GM18951 (cell line): Measurements from ENCODE around the gene UBE2G2.

Experiments
- POLR2A ChIP-seq: IDR thresholded peaks from 4 replicates; pipeline ENCODE4 v1.6.1; 2011; ENCODE audit warnings: mild to moderate bottlenecking; ENCODE audit not compliant: insufficient read length, insufficient read depth; ENCODE audit errors: extremely low read depth
- in situ Hi-C: fragments of 300-500 bp; cut with MboI; formaldehyde crosslinking; loops from one replicate; pipeline ENCODE4 v1.12.0; 2022; ENCODE audit warnings: low sequenced_read_pairs, mixed read lengths, inconsistent platforms; ENCODE audit not compliant: unreplicated experiment

UBE2G2 gene

GRCh38 chr21:44815852-44816628, 14.4 kb upstream of the UBE2G2 start:
- no peak for TF ChIP-seq POLR2A
- in situ Hi-C loops: no loop called here

DNA sequence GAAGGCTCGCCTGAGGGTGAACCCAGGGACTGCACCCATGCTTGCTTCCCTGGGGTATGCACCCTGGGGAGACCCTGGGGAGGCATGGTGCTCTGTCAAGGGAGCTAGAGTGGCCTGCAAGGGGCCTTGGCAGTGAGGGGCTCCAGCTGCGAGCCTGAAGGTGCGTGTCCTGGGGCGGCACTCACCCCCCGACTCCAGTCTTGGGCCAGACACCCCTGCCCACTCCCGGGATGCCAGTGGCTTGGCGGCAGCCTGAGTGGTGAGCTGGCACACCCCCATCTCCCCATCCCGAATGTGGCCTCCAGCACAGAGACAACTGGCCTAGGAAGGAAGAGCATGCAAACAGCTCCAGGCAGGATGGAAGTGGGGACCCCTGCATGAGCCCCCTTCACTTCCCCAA, 13.6 kb upstream of the UBE2G2 start:
- in situ Hi-C loops: no loop called here
- TF ChIP-seq POLR2A: no peak

GRCh38 chr21:44814498-44815023, 12.9 kb upstream of the UBE2G2 start:
- in situ Hi-C loops: no loop called here
- no peak for TF ChIP-seq POLR2A

GRCh38 chr21:44813727-44814126, 12.1 kb upstream of the UBE2G2 start:
- in situ Hi-C loops: no loop called here

GRCh38 chr21:44813149-44813548, 11.5 kb upstream of the UBE2G2 start:
- in situ Hi-C loops: no loop called here
- TF ChIP-seq POLR2A: no peak

More at GRCh38 chr21:44813727-44814126, 12.1 kb upstream of the UBE2G2 start:
- TF ChIP-seq POLR2A: no peak

DNA sequence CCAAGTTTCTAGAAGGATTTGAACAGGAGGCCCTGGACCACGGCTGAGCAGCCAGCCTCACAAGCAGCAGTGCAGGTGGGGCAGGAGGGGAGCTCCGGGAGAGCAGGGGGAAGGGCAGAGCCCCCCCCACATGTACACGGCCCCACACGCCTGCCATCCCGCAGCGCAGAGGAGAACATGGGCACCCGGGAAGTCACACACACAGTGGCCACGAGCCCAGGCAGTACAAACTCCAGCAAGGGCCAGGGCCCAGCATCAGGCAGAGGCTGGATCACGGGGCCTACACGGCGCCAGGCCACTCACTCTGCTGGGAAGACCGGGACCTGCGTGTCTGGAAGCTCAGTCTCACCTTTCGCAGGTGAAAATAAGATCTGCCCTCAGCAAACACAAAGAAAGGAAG, 11.0 kb upstream of the UBE2G2 start:
- TF ChIP-seq POLR2A: no peak
- in situ Hi-C loops: no loop called here

DNA sequence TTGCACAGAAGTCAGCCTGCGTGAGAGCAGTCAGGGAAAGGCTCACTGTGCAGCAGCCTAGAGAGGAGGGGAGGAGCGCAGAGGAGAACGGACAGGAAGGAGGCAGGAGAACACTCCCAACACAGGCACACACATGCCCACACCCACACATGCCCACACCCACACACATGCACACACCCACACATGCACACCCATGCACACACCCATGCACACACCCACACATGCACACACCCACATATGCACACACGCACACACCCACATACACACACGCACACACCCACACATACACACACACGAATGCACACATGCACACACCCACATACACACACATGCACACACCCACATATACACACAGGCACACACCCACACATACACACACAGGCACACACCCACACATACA, 9.2 kb upstream of the UBE2G2 start:
- TF ChIP-seq POLR2A: no peak
- in situ Hi-C loops: no loop called here

- no peak for TF ChIP-seq POLR2A
- in situ Hi-C loops: no loop called here
These were observed 4.2 kb upstream of the UBE2G2 start for GRCh38 chr21:44805859-44806258.

DNA sequence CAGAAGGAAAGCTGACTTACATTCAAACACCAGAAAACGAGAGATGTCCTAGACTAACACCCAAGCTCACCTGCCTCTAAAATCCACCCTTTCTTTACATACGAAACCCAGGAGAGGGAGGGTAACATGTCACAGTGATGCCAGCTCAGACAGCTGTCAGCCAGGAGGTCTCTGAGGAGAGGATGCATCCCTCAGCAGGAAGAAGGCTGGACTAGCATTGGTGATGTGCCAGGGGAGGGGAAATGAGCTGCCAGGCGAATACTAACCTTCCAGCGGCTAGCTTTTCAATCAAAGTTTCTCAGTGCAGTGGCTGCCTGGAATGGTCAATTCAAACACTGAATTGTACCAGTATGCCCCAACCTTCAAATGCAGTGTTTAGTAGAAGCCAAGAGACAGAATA, 3.6 kb upstream of the UBE2G2 start:
- in situ Hi-C loops: no loop called here
- no peak for TF ChIP-seq POLR2A

DNA sequence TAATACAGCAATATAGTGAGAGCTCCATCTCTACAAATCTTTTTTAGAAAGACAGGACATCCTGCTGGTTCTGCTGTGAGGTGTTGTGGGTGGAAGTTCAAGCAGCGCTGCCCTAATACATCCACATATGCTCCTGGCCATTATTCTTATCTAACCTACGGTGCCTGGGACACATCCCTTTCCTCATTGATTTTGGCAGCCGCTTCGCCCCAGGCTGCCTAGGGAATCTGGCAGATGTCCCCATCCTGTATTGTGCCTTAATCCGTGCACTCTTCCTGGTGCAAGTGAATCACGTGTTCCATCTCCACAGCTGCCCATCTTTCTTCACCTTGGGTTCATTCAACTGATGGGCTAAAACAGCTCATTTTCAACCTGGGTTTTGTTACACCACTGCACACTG, 3.1 kb upstream of the UBE2G2 start:
- no peak for TF ChIP-seq POLR2A
- in situ Hi-C loops: no loop called here

DNA sequence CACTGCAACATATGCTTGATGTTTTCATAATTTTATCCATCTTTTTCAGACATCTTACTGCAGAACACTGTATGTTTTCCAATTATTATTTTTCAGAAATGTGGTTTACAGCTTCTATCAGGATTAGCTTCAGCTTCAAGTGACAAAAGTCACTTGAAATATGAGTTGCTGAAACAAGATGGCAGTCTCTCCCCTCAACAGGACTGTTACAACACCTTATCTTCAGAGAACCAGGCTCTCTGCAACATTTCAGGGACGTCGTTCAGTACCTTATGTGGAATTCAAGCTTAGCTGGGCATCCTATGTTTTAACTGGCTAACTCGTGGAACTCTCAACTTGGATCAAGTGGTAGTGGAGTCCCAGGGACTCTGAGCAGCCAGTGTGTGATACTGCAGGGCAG, 2.0 kb upstream of the UBE2G2 start:
- in situ Hi-C loops: no loop called here
- TF ChIP-seq POLR2A: no peak

DNA sequence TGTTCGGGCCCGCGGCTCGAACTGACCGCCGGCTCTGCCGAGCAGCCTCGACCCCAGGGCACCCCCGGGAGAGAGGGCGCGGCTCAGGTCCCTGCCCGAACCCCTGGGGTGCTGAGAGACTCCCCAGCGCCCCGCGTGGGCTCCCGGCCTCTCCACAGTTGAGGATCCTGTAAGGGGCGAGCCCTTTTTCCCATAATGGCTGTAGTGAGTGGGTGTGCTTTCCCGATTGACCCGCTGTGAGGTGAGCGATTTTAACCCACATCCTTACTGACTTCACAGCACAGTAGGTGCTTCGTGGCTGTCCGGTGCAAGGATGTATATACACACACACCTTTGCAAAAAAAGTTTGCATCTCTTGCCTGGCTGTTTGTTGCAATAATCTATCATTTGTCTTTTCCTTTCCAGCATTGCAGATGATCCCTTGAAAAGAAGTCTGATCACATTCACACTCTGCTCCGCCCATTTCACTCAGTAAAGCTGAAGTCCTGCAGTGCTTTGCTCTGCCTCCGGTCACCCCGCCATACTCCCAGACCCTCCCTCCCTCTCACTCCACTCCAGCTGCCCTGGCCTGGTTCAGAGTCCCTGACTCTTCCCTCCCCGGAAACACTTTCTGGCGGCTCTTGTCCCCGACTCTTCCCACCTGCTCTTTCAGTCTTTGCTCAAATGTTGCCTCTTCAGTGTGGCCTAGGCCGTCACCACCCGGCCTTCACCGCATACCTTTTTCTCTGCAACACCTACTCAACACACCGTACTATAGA, 955 bp upstream of the UBE2G2 start:
- TF ChIP-seq POLR2A: no peak
- in situ Hi-C loops: no loop called here

- in situ Hi-C loops: no loop called here
- no peak for TF ChIP-seq POLR2A
These were observed 601 bp downstream of the UBE2G2 start for GRCh38 chr21:44800971-44801467.

DNA sequence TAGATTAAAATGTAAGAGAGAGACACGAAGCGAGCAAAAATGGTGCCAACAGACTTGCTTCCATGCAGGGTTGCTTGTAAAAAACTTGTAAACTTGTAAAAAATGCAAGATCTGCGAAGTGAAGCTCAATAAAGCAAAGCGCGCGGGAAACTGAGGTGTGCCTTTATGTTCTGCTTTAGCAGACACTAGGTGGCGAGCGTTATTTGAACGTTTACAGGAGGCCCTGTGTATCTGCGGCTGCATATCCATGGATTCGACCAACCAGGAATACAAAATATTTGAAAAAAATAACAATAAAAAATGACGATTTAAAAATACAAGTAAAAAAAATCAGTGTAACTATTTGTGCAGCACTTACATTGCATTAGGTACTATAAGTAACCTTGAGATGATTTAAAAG, 1.5 kb downstream of the UBE2G2 start:
- no peak for TF ChIP-seq POLR2A
- in situ Hi-C loops: no loop called here

DNA sequence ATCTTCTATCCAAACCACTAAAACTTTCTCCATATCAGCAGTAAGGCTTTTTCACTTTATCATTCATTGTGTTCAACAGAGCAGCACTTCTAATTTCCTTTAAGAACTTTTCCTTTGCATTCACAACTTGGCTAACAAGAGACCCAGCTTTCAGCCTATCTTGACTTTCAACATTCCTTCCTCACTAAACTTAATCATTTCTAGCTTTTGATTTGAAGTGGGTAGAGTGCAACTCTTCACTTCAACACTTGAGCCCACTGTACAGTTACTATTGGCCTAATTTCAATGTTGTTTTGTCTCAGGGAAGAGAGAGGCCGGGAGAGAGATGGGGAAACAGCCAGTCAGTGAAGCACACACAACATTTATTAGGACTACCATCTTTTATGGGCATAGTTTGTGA, 2.0 kb downstream of the UBE2G2 start:
- in situ Hi-C loops: no loop called here
- TF ChIP-seq POLR2A: no peak
